Measurements from ENCODE around the gene ACVRL1. TPM values are rescaled to one million over a fixed set of nuclear protein-coding genes. Genes with fewer than 3 reads are reported as not detected.

The ACVRL1 gene
- total RNA-seq, 1 experiment from 2014 or later = not detected

GRCh38 chr12:51961834-51962233 is 54.5 kb downstream of the ACVRL1 start:
- BruUV-seq (replicated peaks) = no TSS peak
- H3K27ac Mint-ChIP-seq (ENCODE audit: unreplicated experiment) = no peak overlapping the region

GRCh38 chr12:51962737-51963136 is 55.4 kb downstream of the ACVRL1 start:
- intact Hi-C loops (cut with micrococcal nuclease; ENCODE audit: unreplicated experiment) = no loop called here
- no TSS peak for BruUV-seq (replicated peaks)
- Mint-ChIP-seq H3K4me1 (ENCODE audit: low read depth, unreplicated experiment) (peaks cover 36% of the 10 kb centered on the region), H3K36me3 (ENCODE audit: insufficient read depth, unreplicated experiment) (peaks cover 11% of the 10 kb centered on the region), H3K9me3 (ENCODE audit: low read depth, unreplicated experiment) (peaks cover 5% of the 10 kb centered on the region), H3K4me3 (ENCODE audit: low read depth, unreplicated experiment) (no peak overlapping the region), H3K27ac (ENCODE audit: unreplicated experiment) (peak overlapping the region; percentile 42), H3K27me3 (ENCODE audit: unreplicated experiment) (no peaks in the 10 kb centered on the region)
- CTCF ChIA-PET = interaction anchor here (0.6 to 2.3 kb wide), 3 partner anchors 9 to 27 kb away, joined by 3 to 12 read pairs (median 3); no protein-coding TSS in a partner anchor
- no peak for DNase-seq
- TF ChIP-seq CTCF (IDR thresholded peaks at IDR 0.05; ENCODE audit: unreplicated experiment) = no peak

More at GRCh38 chr12:51961834-51962233, 54.5 kb downstream of the ACVRL1 start:
- no peaks in the 10 kb centered on the region for H3K27me3 Mint-ChIP-seq (ENCODE audit: unreplicated experiment)
- no peak overlapping the region for H3K4me3 Mint-ChIP-seq (ENCODE audit: low read depth, unreplicated experiment)
- peaks cover 11% of the 10 kb centered on the region for H3K36me3 Mint-ChIP-seq (ENCODE audit: insufficient read depth, unreplicated experiment)
- CTCF ChIA-PET = interaction anchor here (0.5 to 2.3 kb wide), 6 partner anchors 10 to 64 kb away, joined by 3 to 12 read pairs (median 3); no protein-coding TSS in a partner anchor
- peaks cover 36% of the 10 kb centered on the region for H3K4me1 Mint-ChIP-seq (ENCODE audit: low read depth, unreplicated experiment)
- TF ChIP-seq CTCF (IDR thresholded peaks at IDR 0.05; ENCODE audit: unreplicated experiment) = no peak
- DNase-seq = peak; percentile 24
- H3K9me3 Mint-ChIP-seq (ENCODE audit: low read depth, unreplicated experiment) = peaks cover 5% of the 10 kb centered on the region
- intact Hi-C loops (cut with micrococcal nuclease; ENCODE audit: unreplicated experiment) = no loop called here

DNA sequence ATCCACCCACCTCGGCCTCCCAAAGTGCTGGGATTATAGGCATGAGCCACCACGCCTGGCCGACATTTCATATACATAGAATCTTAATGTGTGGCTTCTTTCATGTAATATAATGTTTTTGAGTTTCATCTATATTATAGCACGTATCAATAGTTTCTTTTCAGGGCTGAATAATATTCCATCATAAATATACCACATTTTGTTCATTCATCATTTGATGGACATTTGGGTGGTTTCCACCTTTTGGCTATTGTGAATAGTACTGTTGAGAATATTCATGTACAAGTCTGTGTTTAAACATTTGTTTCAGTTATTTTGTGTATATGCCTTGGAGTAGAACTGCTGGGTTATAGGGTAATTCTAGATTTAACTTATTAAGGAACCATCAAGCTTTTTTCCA is 56.2 kb downstream of the ACVRL1 start:
- no peak for TF ChIP-seq CTCF (IDR thresholded peaks at IDR 0.05; ENCODE audit: unreplicated experiment)
- no TSS peak for BruUV-seq (replicated peaks)
- DNase-seq = no peak
- CTCF ChIA-PET = no interaction called here
- no peaks in the 10 kb centered on the region for H3K27me3 Mint-ChIP-seq (ENCODE audit: unreplicated experiment)
- no peak overlapping the region for H3K4me3 Mint-ChIP-seq (ENCODE audit: low read depth, unreplicated experiment)
- peaks cover 5% of the 10 kb centered on the region for H3K9me3 Mint-ChIP-seq (ENCODE audit: low read depth, unreplicated experiment)
- intact Hi-C loops (cut with micrococcal nuclease; ENCODE audit: unreplicated experiment) = no loop called here
- peaks cover 11% of the 10 kb centered on the region for H3K36me3 Mint-ChIP-seq (ENCODE audit: insufficient read depth, unreplicated experiment)
- H3K4me1 Mint-ChIP-seq (ENCODE audit: low read depth, unreplicated experiment) = peaks cover 36% of the 10 kb centered on the region
- H3K27ac Mint-ChIP-seq (ENCODE audit: unreplicated experiment) = no peak overlapping the region

DNA sequence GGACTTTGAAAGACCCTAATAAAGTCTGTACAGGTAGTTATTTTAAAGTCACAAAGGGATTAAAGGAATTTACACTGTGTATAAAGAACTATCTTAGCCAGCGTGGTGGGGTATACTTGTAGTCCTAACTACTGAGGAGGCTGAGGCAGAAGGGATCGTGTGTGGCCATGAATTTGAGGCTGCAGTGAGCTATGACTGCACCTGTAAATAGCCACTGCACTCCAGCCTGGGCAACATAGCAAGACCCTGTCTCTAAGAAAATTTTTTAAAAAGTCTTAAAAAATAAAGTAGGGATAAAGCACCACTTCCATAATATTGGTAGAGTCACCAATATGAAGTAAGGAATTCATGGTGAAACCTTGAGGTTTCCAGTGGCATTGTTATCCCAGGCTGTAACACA is 62.3 kb downstream of the ACVRL1 start:
- Mint-ChIP-seq H3K36me3 (ENCODE audit: insufficient read depth, unreplicated experiment) (peaks cover 10% of the 10 kb centered on the region), H3K27ac (ENCODE audit: unreplicated experiment) (no peak overlapping the region), H3K4me1 (ENCODE audit: low read depth, unreplicated experiment) (peaks cover 49% of the 10 kb centered on the region), H3K4me3 (ENCODE audit: low read depth, unreplicated experiment) (no peak overlapping the region), H3K9me3 (ENCODE audit: low read depth, unreplicated experiment) (peaks cover 5% of the 10 kb centered on the region), H3K27me3 (ENCODE audit: unreplicated experiment) (no peaks in the 10 kb centered on the region)
- CTCF ChIA-PET = no interaction called here
- TF ChIP-seq CTCF (IDR thresholded peaks at IDR 0.05; ENCODE audit: unreplicated experiment) = no peak
- intact Hi-C loops (cut with micrococcal nuclease; ENCODE audit: unreplicated experiment) = no loop called here
- no TSS peak for BruUV-seq (replicated peaks)
- no peak for DNase-seq

Data from Calu3 (cell line).